Measurements from ENCODE around the gene TENT5C. TPM values are rescaled to one million over a fixed set of nuclear protein-coding genes. Genes with fewer than 3 reads are reported as not detected.

TENT5C gene
- total and polyA plus RNA-seq, 2 of the 8 experiments (the other 6 are each of a cell fraction or from before 2014, with no cell fraction given) = 0.38 to 0.99 TPM

GRCh38 chr1:117658676-117659075 is 52.8 kb downstream of the TENT5C start:
- Histone ChIP-seq H2BK15ac (ENCODE audit: low read length) (no peak overlapping the region), H3K27me3 (replicated peaks in 1 of 4; ENCODE audit: control insufficient read depth in 3 of 4, extremely low read depth in 1 of 4, insufficient read depth in 3 of 4, low read length in 3 of 4) (peaks cover 0 to 1% (median 0%) of the 10 kb centered on the region in 4 experiments; a peak in 2 of 7 replicates), H3K36me3 (ENCODE audit: control insufficient read depth in 2 of 4, insufficient read depth in 4 of 4, low read length in 3 of 4) (no peaks in the 10 kb centered on the region), H3K4me2 (ENCODE audit: insufficient read depth in 1 of 2, low read depth in 2 of 2, low read length in 2 of 2) (no peak overlapping the region), H3K79me1 (ENCODE audit: low read depth, low read length) (no peaks in the 10 kb centered on the region), H2BK5ac (ENCODE audit: low read depth, low read length) (no peak overlapping the region), H2AK5ac (ENCODE audit: low read depth, low read length) (no peak overlapping the region), H3K23ac (ENCODE audit: insufficient read length) (no peak overlapping the region), H2BK12ac (ENCODE audit: low read depth, low read length) (no peak overlapping the region), H4K8ac (ENCODE audit: extremely low read depth, insufficient read depth, low read length) (no peak overlapping the region), H4K5ac (ENCODE audit: insufficient read length, low read depth, low read length) (no peak overlapping the region), H4K91ac (replicated peaks; ENCODE audit: insufficient read length, low read length) (no peak overlapping the region), H4K20me1 (replicated peaks in 1 of 2; ENCODE audit: control insufficient read depth in 1 of 2, insufficient read depth in 2 of 2, low read length in 2 of 2) (no peaks in the 10 kb centered on the region), H3K56ac (replicated peaks; ENCODE audit: insufficient read length, low read depth, low read length) (no peak overlapping the region), H3K4me3 (ENCODE audit: extremely low read depth in 1 of 4, insufficient read depth in 2 of 4, low read depth in 3 of 4, low read length in 4 of 4) (no peak overlapping the region), H3K23me2 (ENCODE audit: low read depth, low read length) (no peaks in the 10 kb centered on the region), H3K14ac (ENCODE audit: insufficient read length) (no peak overlapping the region), H3K27ac (ENCODE audit: low read depth, low read length) (no peak overlapping the region), H3K9ac (replicated peaks in 1 of 4; ENCODE audit: extremely low read depth in 1 of 4, low read depth in 3 of 4, low read length in 3 of 4) (no peak overlapping the region), H2AFZ (ENCODE audit: low read length) (no peak overlapping the region), H3K4me1 (replicated peaks in 1 of 4; ENCODE audit: control insufficient read depth in 3 of 4, insufficient read depth in 4 of 4, low read length in 3 of 4) (no peaks in the 10 kb centered on the region; a peak in 1 of 7 replicates), H3K4ac (replicated peaks; ENCODE audit: insufficient read length, low read depth, low read length) (no peak overlapping the region), H2BK20ac (ENCODE audit: low read length) (no peak overlapping the region), H3K18ac (ENCODE audit: extremely low read depth, low read length) (no peak overlapping the region), H3K9me3 (ENCODE audit: insufficient read depth in 2 of 2, low read depth in 1 of 2, low read length in 1 of 2) (peaks cover 2 to 3% of the 10 kb centered on the region in 2 experiments; a peak in 2 of 4 replicates), H3K79me2 (ENCODE audit: control insufficient read depth in 1 of 2, insufficient read depth in 2 of 2, low read length in 2 of 2) (no peaks in the 10 kb centered on the region), H2BK120ac (replicated peaks; ENCODE audit: low read depth, low read length) (no peak overlapping the region)
- no peak for FAIRE-seq
- WGBS, 2 experiments (ENCODE audit: extremely low coverage in 1 of 2, insufficient coverage in 1 of 2, insufficient read length in 1 of 2, insufficient replicate concordance in 2 of 2, low coverage in 1 of 2, low lambda C conversion rate in 2 of 2, missing lambda C conversion rate in 1 of 2) = 93% methylated on average over 3 of the region's 3 CpGs; no CpG with 5 or more reads in 1 of the 2 experiments
- ChIA-PET CTCF (ENCODE audit: partially characterized antibody) (interaction anchor here (1.2 to 2.7 kb wide), 3 partner anchors 10 to 123 kb away, joined by 3 to 10 read pairs (median 4); no protein-coding TSS in a partner anchor), POLR2A (ENCODE audit: partially characterized antibody) (no interaction called here)
- no peak for DNase-seq (ENCODE audit: low read depth in 1 of 2, low spot score in 2 of 2)
- TF ChIP-seq TAF1 (IDR thresholded peaks at IDR 0.05; ENCODE audit: low read depth, low read length) (no peak), CTCF (IDR thresholded peaks at IDR 0.05; ENCODE audit: control extremely low read depth in 1 of 3, insufficient read depth in 1 of 3, low read depth in 1 of 3, low read length in 3 of 3) (no peak), GABPA (IDR thresholded peaks at IDR 0.05; ENCODE audit: borderline replicate concordance, insufficient read depth, low read length) (no peak), ATF2 (IDR thresholded peaks at IDR 0.05; ENCODE audit: low read length) (no peak), EGR1 (IDR thresholded peaks at IDR 0.05; ENCODE audit: borderline replicate concordance, low read depth, low read length) (no peak), JUN (IDR thresholded peaks at IDR 0.05; ENCODE audit: low read depth, low read length) (no peak), CBX5 (IDR thresholded peaks at IDR 0.05; ENCODE audit: low read depth, low read length) (no peak), CEBPB (IDR thresholded peaks at IDR 0.05; ENCODE audit: low read depth, low read length) (no peak), RAD21 (IDR thresholded peaks at IDR 0.05 in 1 of 2, conservative IDR thresholded peaks at IDR 0.05 in 1 of 2; ENCODE audit: low read depth in 2 of 2, low read length in 2 of 2) (no peak)
